Cardiac muscle cell (in vitro differentiated cells and primary cell): ENCODE results near the gene DPEP1. TPM values are rescaled to one million over a fixed set of nuclear protein-coding genes. Genes with fewer than 3 reads are reported as not detected.
A peak's percentile ranks its signal among the peaks of the same experiment; 100 is the strongest.

Experiments used
- DNase-seq, 2 donors: peaks; one replicate each; pipeline versions ENCODE4 v3.0.0 to v3.0.0-alpha.2; 2010 to 2017; ENCODE audit warnings: low read depth in 1 of 2, low spot score in 1 of 2
- H3K27ac ChIP-seq: fragments of 200-600 bp; sonication (generic); 2 replicates; pipeline ENCODE4 v1.5.1; 2016
- H3K27me3 ChIP-seq: fragments of 200-600 bp; sonication (generic); 2 replicates; pipeline ENCODE4 v1.6.0; 2016; ENCODE audit warnings: control low read depth
- H3K36me3 ChIP-seq: fragments of 200-600 bp; sonication (generic); 2 replicates; pipeline ENCODE4 v1.5.1; 2016; ENCODE audit warnings: control low read depth
- H3K4me1 ChIP-seq: fragments of 200-600 bp; sonication (generic); 2 replicates; pipeline ENCODE4 v1.8.1; 2017; ENCODE audit warnings: low read depth, mild to moderate bottlenecking, mixed run types
- H3K4me3 ChIP-seq: fragments of 200-600 bp; sonication (generic); 2 replicates; pipeline ENCODE4 v1.5.1; 2016; ENCODE audit warnings: mild to moderate bottlenecking
- H3K9me3 ChIP-seq: fragments of 200-600 bp; sonication (generic); 2 replicates; pipeline ENCODE4 v1.5.1; 2017; ENCODE audit warnings: low read depth, mild to moderate bottlenecking, control low read depth
- polyA plus RNA-seq: library from polyadenylated mRNA; unstranded; fragments of >200 nt; fragmentation: Nextera tagmentation; extraction: Ambion mirVana; gene quantifications from 2 replicates; pipeline ENCODE4 v1.2.1, GENCODE V29; 2016
- total RNA-seq: library from RNA; depleted of rRNA; stranded (reverse); fragments of >200 nt; gene quantifications from 2 replicates; pipeline ENCODE4 v1.2.3, GENCODE V29; 2016
- TF ChIP-seq, protein P1 (sequence below): IDR thresholded peaks from 2 replicates; pipeline ENCODE4 v1.5.1; 2012; ENCODE audit warnings: low read depth, mild to moderate bottlenecking, low read length

Gene DPEP1
- 0.78 and 2.2 TPM in 2 replicates for total RNA-seq
- 0.64 and 2.1 TPM in 2 replicates for polyA plus RNA-seq

- H3K36me3 ChIP-seq: no peaks in the 10 kb centered on the region
- H3K9me3 ChIP-seq: no peaks in the 10 kb centered on the region
- no peaks in the 10 kb centered on the region for H3K4me1 ChIP-seq
- TF ChIP-seq, protein P1, sequence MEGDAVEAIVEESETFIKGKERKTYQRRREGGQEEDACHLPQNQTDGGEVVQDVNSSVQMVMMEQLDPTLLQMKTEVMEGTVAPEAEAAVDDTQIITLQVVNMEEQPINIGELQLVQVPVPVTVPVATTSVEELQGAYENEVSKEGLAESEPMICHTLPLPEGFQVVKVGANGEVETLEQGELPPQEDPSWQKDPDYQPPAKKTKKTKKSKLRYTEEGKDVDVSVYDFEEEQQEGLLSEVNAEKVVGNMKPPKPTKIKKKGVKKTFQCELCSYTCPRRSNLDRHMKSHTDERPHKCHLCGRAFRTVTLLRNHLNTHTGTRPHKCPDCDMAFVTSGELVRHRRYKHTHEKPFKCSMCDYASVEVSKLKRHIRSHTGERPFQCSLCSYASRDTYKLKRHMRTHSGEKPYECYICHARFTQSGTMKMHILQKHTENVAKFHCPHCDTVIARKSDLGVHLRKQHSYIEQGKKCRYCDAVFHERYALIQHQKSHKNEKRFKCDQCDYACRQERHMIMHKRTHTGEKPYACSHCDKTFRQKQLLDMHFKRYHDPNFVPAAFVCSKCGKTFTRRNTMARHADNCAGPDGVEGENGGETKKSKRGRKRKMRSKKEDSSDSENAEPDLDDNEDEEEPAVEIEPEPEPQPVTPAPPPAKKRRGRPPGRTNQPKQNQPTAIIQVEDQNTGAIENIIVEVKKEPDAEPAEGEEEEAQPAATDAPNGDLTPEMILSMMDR: no peak
- no peak within 1 kb of the TSS for H3K27ac ChIP-seq
- H3K27me3 ChIP-seq: no peaks in the 10 kb centered on the region
- no peak for DNase-seq
- no peak within 1 kb of the TSS for H3K4me3 ChIP-seq
Observed at GRCh38 chr16:89613231-89613953, at the start of gene DPEP1. Gene DPEP1 (plus strand): TSS chr16:89613642. CDS start chr16:89630411, 16,769 bp downstream.

DNA sequence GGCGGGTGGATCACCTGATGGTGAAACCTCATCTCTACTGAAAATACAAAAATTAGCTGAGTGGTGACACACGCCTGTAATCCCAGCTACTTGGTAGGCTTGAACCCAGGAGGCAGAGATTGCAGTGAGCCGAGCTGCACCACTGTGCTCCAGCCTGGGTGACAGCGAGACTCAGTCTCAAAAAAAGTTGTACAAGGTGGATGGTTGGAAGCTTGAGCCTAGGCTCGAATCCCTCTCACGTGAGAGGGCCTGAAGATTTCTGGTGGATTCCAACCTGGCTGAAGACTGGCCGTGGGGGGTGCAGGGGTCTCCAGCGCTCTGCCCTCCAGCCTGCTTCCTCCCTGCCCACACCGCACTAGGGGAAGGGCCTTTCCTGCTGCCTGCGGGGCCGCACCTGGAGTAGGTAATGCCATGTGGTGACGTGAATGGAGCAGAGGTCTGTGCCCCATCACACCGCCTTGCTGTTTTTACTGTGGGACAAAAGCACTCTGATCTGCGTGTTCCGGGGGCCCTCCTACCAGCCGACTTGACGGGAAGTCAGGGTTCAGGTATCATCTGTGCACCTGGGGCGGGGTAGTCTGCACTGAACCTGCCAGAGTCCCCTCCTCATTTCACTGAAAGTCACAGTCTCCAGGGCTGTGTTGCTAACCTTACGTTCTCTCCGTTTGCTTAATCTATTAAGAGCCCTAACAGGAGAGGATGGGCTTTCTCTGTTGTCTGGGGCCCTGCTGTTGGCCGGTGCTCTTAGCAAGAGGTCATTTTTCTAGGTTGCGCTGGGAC is 48.8 kb upstream of the DPEP1 start:
- Histone ChIP-seq H3K9me3 (no peaks in the 10 kb centered on the region), H3K4me3 (no peak overlapping the region), H3K4me1 (peaks cover 20% of the 10 kb centered on the region), H3K36me3 (peaks cover 32% of the 10 kb centered on the region), H3K27ac (no peak overlapping the region), H3K27me3 (no peaks in the 10 kb centered on the region)
- TF ChIP-seq, protein P1: no peak
- peak in 1 of 2 donors; percentile 32 for DNase-seq

GRCh38 chr16:89565256-89565505 is 48.3 kb upstream of the DPEP1 start:
- no peak for DNase-seq
- peak overlapping the region; percentile 12 for H3K27ac ChIP-seq
- no peaks in the 10 kb centered on the region for H3K9me3 ChIP-seq
- TF ChIP-seq, protein P1: no peak
- H3K4me1 ChIP-seq: peaks cover 20% of the 10 kb centered on the region
- H3K4me3 ChIP-seq: no peak overlapping the region
- H3K36me3 ChIP-seq: peaks cover 32% of the 10 kb centered on the region
- no peaks in the 10 kb centered on the region for H3K27me3 ChIP-seq

- Histone ChIP-seq H3K36me3 (peaks cover 32% of the 10 kb centered on the region), H3K4me1 (peaks cover 20% of the 10 kb centered on the region), H3K27ac (peak overlapping the region; percentile 12), H3K4me3 (no peak overlapping the region), H3K9me3 (no peaks in the 10 kb centered on the region), H3K27me3 (peaks cover 3% of the 10 kb centered on the region)
- TF ChIP-seq, protein P1: peak; percentile 72
- DNase-seq: peak; percentile 48 to 53
Observed at GRCh38 chr16:89565506-89566372, 47.7 kb upstream of the DPEP1 start.
